HG03558 (cell line): Measurements from ENCODE around the gene MAMDC4.
"Not testable (repeated sequence)": the region's sequence is repeated elsewhere in the genome, so short reads cannot be mapped to it uniquely, and the experiment has no call there.

Source experiments
- ATAC-seq: cut with Tn5 transposase; IDR thresholded peaks from one replicate; pipeline ENCODE4 v1.9.1; 2021; ENCODE audit warnings: moderate number of reproducible peaks; ENCODE audit not compliant: unreplicated experiment; ENCODE audit errors: extremely low read depth

Gene MAMDC4

DNA sequence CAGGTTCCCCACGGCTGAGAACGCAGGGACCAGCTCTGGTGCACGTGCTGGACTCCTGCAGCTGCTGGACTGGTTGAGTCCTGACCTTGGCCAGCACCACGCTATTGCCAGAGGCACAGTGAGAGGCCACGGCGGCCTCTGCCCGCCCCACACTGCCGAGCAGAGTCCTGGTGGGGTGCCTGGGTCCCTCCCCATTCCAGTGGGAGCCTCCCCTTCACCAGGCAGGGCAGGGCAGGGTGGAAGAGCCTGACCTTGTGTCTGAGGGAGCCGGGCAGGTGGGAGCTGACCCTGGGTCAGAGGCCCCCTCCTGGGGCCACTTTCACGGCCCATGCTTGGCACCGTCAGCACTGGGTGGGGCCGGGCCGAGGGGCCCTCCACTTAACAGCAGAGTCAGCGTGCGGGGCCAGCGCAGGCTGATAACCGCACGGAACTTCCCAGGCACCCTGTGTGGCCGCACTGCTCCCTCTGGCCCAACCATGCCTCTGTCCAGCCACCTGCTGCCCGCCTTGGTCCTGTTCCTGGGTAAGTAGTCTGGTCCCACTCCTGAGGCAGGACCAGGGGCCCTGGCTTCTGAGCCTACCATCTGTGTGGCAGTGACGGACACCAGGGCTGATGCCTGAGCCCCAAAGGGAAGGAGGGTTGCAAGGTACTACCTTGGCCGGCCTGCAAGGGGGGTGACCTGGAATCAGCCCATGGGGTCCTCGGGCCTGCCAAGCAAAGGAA is at the start of gene MAMDC4:
TSS of gene MAMDC4 (plus strand) at position 406 of the 723 bp plus-strand sequence. CDS start at position 477, 71 bp downstream.
- ATAC-seq = no peak

DNA sequence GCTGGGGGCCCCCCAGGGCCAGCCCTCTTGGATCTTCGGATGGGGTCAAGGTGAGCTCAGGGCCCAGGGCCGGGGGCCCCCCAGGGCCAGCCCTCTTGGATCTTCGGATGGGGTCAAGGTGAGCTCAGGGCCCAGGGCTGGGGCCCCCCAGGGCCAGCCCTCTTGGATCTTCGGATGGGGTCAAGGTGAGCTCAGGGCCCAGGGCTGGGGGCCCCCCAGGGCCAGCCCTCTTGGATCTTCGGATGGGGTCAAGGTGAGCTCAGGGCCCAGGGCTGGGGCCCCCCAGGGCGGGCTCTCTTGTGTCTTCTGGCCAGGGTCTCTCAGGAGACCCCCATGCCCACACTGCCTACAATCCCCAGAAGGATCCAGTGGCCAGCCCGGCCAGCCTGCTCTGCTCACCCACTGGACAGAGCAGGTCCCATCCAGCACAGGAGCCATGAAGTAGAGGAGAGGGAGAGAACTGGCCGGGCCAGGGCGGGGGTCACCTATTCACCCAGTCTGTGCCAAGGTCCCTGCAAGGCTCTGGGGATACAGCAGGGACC is 49.1 kb upstream of the MAMDC4 start:
- not testable (repeated sequence) for ATAC-seq

DNA sequence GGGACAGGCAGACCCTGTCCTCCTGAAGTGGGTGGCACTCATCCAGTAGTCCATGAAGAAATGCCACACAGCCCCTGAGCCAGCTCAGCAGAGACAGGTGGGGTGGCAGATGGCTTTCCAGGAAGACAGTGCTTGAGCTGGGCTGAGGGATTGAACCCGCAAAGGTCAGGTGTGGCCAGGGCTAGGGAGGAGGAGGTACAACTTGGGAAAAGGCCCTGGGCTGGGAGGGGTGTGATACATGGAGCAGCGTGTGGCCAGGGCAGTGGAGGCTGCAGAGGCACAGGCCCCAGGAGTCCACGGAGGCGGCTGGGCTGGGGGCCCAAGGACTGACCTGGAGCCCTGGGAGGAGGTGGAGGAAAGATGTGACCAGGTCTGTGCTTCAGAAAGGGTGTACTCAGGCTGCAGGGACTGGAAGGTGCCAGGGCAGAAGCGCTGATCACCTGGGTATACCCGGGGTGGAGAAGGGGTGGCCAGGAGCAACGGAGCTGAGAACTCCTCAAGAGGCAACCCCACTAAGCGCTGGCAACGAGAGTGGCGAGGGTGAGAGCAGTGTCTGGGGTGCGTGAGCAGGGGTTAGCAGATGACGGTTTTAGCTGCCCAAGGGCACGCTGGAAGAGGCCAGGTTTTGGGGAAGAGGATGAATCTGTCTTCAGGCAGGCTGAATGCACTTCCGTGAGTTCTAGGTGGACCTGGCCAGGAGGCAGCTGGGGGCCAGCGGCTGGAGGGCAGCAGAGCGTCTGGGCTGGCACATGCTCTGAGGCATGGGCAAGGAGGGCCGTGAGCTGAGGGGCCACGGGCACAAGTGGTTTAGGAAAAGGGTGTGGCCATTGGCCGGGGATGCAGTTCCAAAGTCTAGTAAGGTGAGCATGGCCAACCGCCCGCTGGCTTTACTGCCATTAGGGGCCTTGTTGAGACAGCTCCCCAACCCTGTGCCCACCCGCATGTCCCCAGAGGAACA is 48.3 kb upstream of the MAMDC4 start:
- no peak for ATAC-seq

DNA sequence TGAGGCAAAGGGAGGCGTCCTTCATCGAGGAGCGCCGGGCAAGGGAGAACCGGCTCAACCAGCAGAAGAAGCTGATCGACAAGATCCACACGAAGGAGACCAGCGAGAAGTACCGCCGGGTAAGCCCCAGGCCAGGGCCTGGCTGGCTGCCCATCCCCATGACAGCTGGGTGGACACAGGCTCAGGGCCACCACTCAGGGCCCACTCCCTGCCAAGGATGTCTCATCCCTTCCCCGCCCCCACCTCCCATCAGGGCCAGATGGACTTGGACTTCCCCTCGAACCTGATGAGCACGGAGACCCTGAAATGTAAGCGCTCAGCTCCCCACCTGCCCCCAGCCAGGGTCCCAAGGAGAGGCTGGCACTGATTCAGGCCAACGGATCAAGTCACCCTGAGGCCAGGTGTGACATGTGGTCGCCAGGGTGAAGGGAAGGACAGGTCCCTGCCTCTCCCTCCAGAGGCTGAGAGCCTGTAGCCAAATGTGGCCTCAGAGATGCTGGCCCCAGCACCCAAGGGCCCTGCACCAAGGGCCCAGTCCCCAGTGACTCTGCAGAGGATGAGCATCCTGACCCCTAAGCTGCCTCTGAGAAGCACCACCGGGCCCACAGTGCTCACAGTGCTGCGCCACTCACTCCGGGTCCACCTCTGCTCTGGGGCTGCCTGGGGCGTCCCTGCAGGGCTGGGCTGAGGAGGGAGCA is 47.5 kb upstream of the MAMDC4 start:
- ATAC-seq = no peak

DNA sequence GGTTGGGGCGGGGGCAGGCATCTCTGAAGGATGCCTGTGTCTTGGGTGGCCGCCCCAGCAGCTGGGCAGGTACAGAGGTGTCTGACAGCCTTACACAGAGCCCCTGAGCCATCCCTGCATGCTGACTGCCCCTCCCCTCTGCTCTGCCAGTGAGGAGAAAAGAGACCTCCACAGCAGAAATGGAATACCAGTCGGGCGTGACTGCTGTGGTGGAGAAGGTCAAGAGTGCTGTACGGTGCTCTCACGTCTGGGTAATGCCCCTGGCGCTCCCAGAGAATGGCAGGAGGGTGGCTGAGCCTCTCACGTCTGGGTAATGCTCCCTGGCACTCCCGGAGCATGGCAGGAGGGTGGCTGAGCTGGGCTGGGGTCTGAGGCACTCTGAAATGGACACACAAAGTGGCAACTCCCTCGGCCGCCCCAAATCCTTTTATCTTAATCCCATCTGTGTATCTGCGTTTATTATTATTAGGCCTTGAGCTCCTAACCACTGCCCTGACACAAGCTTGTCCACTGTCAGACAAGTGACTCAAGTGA is 46.9 kb upstream of the MAMDC4 start:
- ATAC-seq = no peak

DNA sequence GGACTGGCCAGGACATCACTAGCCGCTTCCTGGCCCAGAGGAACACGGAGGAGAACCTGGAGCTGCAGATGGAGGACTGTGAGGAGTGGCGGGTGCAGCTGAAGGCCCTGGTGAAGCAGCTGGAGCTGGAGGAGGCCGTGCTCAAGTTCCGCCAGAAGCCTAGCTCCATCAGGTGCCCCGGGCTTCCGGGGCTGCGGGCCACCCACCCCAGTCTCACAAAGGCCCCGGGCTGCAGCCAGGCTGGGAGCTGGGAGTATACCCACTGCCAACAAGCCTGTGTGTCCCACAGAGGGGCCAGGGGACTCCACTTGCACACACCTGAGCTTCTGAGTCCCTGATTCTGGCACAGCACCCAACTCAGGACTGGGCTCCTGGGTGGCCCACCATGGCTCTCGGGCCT is 46.1 kb upstream of the MAMDC4 start:
- no peak for ATAC-seq

DNA sequence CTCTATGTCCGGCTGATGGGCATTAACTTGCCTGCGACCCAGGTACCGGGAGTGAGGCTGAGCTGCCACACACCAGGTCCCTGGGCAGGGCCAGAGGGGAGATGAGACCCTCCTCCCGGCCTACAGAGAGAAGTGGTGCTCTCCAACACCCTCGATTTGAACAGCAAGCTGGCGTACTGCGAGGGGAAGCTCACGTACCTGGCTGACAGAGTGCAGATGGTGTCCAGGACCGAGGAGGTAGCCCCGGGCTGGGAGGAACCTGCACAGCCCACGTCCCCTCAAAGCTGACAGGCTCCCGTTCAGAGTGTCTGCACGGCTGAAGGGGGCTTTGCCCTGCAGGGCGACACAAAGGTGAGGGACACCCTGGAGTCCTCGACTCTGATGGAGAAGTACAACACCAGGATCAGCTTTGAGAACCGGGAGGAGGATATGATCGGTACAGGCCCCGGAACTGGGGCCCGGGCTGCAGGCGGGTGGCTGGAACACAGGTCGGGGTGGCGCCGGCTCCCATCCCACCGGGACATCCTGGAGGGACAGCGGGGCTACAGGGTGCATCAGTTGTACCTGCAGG is 45.4 kb upstream of the MAMDC4 start:
- ATAC-seq = no peak

DNA sequence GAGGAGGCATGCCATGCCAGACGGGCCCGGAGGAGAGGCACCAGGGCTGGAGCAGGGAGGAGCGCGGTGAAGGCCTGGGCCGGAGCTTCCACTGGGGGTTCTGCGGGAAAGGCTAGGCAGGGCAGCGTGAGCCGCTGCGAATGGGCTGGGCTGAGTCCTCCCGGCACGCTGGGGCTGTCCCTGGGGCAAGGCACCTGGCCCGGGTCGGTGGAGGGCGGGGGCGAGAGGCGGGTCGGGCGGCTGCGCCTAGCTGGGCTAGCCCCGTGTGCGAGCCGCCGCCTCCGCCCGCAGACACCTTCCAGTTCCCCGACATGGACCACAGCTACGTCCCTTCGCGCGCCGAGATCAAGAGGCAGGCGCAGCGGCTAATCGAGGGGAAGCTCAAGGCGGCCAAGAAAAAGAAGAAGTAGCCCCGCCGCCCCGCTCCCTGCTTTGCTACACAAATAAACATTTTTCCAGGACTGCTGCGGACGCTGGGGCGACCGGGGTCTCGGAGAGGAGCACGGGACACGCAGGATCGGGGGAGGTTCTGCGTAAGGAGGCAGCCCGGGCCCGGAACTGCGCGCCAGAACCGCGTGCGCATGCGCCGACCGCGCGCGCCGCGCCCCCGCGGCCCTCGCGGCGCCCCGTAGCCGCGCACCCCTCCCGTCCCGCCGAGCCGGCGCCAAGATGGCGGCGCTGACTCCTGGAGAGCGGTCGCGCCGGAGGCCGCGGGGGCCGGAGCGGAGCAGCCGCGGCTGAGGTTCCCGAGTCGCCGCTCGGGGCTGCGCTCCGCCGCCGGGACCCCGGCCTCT is 44.7 kb upstream of the MAMDC4 start, which contains the start of gene RABL6:
TSS of gene RABL6 (plus strand) at position 668 of the 794 bp plus-strand sequence. CDS start 249 bp downstream, outside the sequence.
- ATAC-seq = no peak

DNA sequence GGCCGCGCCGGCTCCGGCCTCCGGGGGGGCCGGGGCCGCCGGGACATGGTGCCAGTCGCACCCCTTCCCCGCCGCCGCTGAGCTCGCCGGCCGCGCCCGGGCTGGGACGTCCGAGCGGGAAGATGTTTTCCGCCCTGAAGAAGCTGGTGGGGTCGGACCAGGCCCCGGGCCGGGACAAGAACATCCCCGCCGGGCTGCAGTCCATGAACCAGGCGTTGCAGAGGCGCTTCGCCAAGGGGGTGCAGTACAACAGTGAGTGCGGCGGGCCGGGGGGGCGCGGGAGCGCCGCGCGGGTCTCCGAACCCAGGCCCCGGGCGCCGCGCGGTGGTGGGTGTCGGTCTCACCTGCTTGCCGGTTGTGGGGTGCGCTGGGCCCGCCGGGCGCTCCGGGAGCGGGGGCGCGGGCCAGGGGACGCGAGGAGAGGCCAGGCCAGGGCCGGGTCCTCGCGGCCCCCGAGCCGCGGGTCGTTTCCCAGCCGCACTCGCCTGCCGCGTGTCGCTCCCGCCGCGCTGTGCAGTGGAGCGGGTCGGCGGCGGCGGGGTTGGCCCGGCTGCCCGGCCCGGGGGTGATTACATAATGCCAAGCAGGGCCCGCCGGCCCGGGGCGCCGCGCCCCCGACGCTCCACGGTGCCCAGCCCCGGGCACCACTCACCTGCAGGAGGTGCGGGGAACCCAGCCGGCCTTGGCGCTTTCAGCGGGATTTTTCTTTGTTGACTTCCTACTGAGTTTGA is 43.9 kb upstream of the MAMDC4 start:
- no peak for ATAC-seq

DNA sequence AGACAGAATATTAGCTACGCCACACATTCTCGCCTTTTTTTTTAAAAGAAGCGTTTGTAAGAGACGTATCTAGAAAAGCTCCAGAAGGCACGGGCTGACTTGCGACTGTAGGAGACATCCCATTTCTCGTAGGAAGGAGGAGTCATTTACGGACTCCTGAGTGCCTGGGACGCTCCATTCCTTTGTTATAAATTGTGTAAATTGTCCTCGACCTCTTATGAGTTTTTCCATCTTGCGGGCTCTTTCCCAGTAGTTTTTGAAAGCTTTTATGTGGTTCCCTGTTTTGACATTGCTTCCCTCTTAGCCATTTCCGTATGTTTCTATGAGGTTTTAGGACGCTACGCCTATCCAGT is 43.4 kb upstream of the MAMDC4 start:
- no peak for ATAC-seq

DNA sequence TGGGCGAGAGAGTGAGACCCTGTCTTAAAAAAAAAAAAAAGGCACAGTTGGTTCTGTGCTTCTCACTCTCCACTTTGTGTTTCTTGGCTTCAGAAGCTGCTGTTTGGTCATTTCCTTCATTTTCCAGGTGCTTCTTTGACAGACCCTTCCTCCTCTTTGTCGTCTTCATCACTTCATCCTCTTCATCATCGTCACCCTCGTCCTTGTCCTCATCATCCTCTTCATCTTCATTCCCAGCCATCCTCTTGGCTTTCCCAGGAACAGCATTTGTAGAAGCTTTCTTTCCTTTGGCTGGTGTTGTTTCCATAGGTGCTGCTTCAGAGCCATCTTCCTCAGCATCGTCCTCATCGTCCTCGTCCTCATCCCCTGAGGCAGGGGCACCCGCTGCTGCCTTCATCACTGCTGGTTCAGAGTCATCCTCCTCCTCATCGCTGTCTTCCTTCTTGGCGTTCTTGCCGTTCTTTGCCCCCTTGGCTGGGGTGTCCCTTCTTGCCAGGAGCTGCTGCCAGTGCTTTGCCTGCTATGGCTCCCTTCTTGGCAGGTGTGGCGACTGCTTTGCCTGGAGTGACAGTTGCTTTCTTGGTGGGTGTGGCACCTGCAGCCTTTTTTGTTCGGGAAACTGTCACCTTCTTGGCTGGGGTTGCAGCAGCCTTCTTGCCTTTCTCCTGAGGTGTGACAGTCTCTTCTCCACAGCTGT is 37.3 kb upstream of the MAMDC4 start:
- no peak for ATAC-seq

DNA sequence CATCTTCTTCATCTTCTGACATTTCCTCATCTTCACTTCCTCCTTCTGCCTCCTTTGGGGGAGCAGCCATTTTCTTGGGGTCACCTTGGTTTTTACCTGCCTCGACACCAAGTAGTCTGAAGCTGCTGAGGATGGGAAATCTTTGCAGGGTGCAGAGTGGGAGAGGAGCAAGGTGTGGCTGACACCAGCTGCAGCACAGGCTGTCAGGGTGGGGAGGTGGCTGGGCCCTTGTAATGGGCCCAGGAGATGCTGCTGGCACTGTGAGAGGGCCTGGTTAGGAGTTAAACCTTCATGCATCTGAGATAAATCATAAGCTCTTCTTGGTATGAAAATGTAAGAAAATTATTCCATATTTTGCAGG is 36.7 kb upstream of the MAMDC4 start:
- no peak for ATAC-seq

DNA sequence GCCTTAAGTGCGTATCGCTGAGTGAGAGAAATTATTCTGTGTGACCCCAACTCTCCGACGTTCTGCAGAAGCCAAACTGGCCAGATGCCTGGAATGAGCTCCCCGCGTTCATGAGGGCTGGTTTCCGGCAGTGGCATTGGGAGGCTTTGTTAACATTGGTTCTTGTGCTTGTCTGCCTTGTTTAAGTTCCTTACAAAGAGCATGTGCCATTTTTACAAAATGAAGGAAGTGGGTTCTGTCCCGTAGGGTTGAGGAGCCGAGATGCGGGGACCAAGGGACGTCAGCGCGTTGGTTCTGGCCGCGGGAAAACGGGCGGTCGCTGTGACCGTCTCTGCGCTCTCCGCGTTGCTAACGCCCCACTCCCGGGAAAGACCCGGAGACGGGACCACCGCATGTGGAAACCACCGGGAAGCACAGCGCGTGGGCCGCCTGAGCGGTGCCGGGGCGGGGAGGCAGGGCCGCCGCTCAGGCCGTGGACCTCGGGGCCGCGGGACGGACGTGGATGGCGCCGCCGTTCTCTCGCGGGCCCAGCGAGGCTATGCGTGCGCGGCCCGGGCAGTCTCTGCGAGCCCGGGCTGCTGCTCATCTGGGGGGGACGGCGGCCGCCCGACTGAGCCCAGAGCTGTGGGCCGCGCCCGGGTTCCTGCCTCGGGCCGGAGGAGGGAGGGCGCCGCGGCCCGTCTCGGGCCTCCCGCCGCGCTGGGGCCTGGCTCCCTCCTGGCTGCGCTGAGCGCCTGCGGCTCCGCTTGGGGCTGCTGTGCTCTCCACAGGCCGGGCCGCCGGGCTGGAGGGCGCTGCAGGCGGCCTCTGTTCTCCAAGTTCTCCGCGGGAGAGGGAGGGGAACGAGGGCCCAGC is 30.9 kb upstream of the MAMDC4 start:
- no peak for ATAC-seq

DNA sequence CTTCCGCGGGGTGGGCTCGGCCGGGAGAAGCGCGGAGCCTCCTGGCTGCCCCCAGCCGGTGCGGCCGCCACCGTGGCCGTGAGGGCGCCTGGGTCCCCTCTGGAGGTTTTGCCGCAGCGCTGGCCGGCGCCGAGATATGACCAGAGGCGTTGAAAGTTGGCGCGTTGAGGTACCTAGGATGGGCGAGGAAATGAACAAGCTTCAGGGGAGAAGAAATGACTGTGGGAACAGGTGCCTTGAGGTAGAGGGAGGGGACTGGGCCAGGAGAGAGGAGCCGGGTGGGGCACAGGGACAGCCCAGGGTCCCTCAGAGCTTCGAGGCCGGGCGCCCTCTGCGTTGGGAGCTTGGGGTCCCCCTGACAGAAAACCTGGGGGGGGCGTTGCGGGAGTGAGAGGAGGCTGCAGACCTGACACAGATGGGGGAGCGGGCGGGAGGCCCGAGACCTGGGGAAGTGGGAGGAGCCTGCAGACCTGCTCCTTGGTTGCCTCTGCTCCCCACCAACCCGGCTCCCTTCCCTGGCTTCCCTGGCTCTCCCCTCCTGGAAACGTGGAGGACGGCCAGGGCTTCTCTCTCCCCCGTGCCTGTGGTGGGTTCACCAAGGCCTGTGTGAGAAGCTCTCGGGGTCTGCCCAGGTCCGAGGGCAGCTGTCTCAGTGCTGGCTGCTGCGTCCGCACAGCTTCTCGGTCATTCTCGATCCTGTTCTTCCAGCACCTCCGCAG is 30.2 kb upstream of the MAMDC4 start:
- no peak for ATAC-seq

DNA sequence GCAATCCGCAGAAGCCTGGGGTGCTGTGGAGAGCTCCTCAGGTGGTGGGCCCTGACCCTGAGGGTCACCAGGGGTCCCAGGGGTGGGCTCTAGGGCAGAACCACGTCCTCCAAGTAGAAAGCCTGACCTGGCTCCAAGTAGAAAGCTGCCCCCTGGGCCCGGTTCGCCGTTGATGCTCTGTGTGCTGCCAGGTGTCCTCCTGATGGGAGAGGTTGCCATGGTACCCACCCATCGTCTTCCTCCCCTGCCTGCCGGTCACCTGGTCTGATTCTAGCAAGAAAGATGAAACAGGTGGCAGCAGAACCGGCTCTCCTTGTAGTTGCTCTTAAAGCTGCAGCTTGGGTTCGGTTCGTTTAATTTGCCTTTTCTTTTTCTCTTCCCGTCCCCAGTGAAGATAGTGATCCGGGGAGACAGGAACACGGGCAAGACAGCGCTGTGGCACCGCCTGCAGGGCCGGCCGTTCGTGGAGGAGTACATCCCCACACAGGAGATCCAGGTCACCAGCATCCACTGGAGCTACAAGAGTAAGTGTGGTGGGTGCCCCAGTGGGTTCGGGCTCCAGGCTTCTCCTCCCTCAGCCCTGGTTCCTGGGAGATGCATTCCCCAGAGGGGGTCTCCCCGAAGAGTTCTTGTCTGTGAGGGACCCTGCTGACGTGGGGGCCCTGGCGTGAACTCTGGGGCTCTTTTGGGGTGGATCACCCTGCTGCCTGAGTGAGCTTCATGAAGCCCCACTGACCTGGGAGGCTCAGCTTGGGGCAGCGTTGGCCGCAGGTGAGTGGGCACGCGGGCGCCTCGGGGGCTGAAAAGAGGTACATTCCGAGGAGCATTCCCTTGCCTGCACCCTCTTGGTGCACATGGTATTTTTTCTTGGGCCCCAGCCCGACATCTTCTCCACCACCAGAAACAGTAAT is 28.8 kb upstream of the MAMDC4 start:
- no peak for ATAC-seq
